K562 (cell line): ENCODE results near the gene NCCRP1. TPM values are rescaled to one million over a fixed set of nuclear protein-coding genes. Genes with fewer than 3 reads are reported as not detected.

Experiments
- ATAC-seq: fragments of 200-7000 bp; cut with Tn5 transposase; 3 replicates; pipeline ENCODE4 v1.9.1; 2020; ENCODE audit warnings: moderate library complexity
- BruUV-seq: library from RNA; stranded (reverse); fragments of 400-500 nt; replicated peaks from 2 replicates; lab custom pipeline; 2021; lab: Mats Ljungman, UMichigan
- CTCF ChIA-PET: fragments of 300-600 bp; formaldehyde crosslinking; extraction: SDS; loops from one replicate; lab custom pipeline; 2021; ENCODE audit warnings: low intra/inter-chr PET ratio; lab: Yijun Ruan, JAX
- POLR2A ChIA-PET: fragments of 300-600, 350-650 bp; sonication (Branson Sonifier 250); formaldehyde crosslinking; extraction: SDS; loops from one replicate; lab custom pipeline; 2021; ENCODE audit warnings: antibody characterized with exemption, inconsistent platforms; lab: Yijun Ruan, JAX
- DNase-seq, 4 experiments: peaks; one replicate each; pipeline versions ENCODE4 v3.0.0 to v3.0.0-alpha.2; 2011 to 2018; ENCODE audit warnings: low spot score in 3 of 4, mixed read lengths in 3 of 4; ENCODE audit errors: extremely low read depth in 1 of 4
- FAIRE-seq: peaks from 2 replicates; lab custom pipeline; 2011; peaks lifted over from hg19 to GRCh38; lab: Jason Lieb, UNC
- H2AFZ ChIP-seq: 2 replicates; pipeline ENCODE4 v1.6.0; 2011; ENCODE audit warnings: low read depth, low read length, control low read depth, inconsistent platforms
- H3K27ac ChIP-seq: fragments of 200-600 bp; 3 replicates; pipeline ENCODE4 v1.8.0; 2011; ENCODE audit warnings: low read depth, mild to moderate bottlenecking, control low read depth, inconsistent platforms, low read length, moderate library complexity, mixed read lengths; ENCODE audit errors: extremely low read depth
- H3K27me3 ChIP-seq, 2 experiments: fragments of 300-600 bp in 1 of 2; 2 replicates in 1 of 2; 3 replicates in 1 of 2; pipeline versions ENCODE4 v1.6.0 to v1.8.0; 2011; ENCODE audit warnings: inconsistent platforms in 2 of 2, low read length in 2 of 2, mild to moderate bottlenecking in 1 of 2, mixed read lengths in 1 of 2, moderate library complexity in 1 of 2; ENCODE audit not compliant: control insufficient read depth in 2 of 2, insufficient read depth in 2 of 2
- H3K36me3 ChIP-seq: fragments of 300-600 bp; 3 replicates; pipeline ENCODE4 v1.8.0; 2011; ENCODE audit warnings: mild to moderate bottlenecking, low read length, inconsistent platforms; ENCODE audit not compliant: control insufficient read depth, insufficient read depth
- H3K4me1 ChIP-seq, 2 experiments: fragments of 200-600 bp in 1 of 2; replicated peaks in 1 of 2; 2 replicates in 1 of 2; 3 replicates in 1 of 2; pipeline versions ENCODE4 v1.5.1 to v1.8.0; 2011; ENCODE audit warnings: inconsistent platforms in 2 of 2, low read length in 2 of 2, mild to moderate bottlenecking in 1 of 2, mixed read lengths in 1 of 2, moderate library complexity in 1 of 2; ENCODE audit not compliant: control insufficient read depth in 2 of 2, insufficient read depth in 2 of 2
- H3K4me2 ChIP-seq: 2 replicates; pipeline ENCODE4 v1.6.1; 2011; ENCODE audit warnings: low read length, control low read depth, inconsistent platforms, mixed read lengths; ENCODE audit not compliant: insufficient read depth
- H3K4me3 ChIP-seq: fragments of 200-600 bp; sonication (generic), shearing (Covaris generic); 2 replicates; pipeline ENCODE4 v1.5.1; 2016; ENCODE audit warnings: control low read depth, inconsistent platforms
- H3K79me2 ChIP-seq: fragments of 200-600 bp; 3 replicates; pipeline ENCODE4 v1.8.0; 2011; ENCODE audit warnings: low read length, inconsistent platforms; ENCODE audit not compliant: control insufficient read depth, insufficient read depth
- H3K9ac ChIP-seq, 2 experiments: 2 replicates each; pipeline versions ENCODE4 v1.6.0 to v1.6.1; 2011; ENCODE audit warnings: low read depth in 2 of 2, low read length in 2 of 2, control low read depth in 1 of 2, inconsistent platforms in 1 of 2, mild to moderate bottlenecking in 1 of 2, mixed read lengths in 1 of 2; ENCODE audit not compliant: insufficient read depth in 1 of 2
- H3K9me1 ChIP-seq: one replicate; pipeline ENCODE4 v1.6.0; 2011; ENCODE audit warnings: inconsistent platforms, mild to moderate bottlenecking, low read length, moderate library complexity; ENCODE audit not compliant: control insufficient read depth, insufficient read depth
- H3K9me3 ChIP-seq: replicated peaks from 2 replicates; pipeline ENCODE4 v1.5.1; 2011; ENCODE audit warnings: low read depth, low read length, inconsistent platforms; ENCODE audit not compliant: control insufficient read depth, insufficient read depth
- H4K20me1 ChIP-seq: replicated peaks from 2 replicates; pipeline ENCODE4 v1.6.1; 2011; ENCODE audit warnings: low read length, inconsistent platforms, mixed read lengths; ENCODE audit not compliant: control insufficient read depth, insufficient read depth
- CBX1 ChIP-seq: sonication (generic); IDR thresholded peaks from 2 replicates; pipeline ENCODE4 v1.6.1; 2016; ENCODE audit warnings: antibody characterized with exemption, low read depth, mild to moderate bottlenecking
- CXXC5 ChIP-seq: fragments of 250-450 bp; sonication (Bioruptor Pico); IDR thresholded peaks from 2 replicates; pipeline ENCODE4 v1.8.0; 2022; ENCODE audit warnings: inconsistent platforms, mild to moderate bottlenecking, moderate library complexity
- KDM2B ChIP-seq: fragments of 250-450 bp; sonication (Bioruptor Pico); IDR thresholded peaks from 2 replicates; pipeline ENCODE4 v1.8.0; 2021; ENCODE audit warnings: mild to moderate bottlenecking, moderate library complexity
- KLF13 ChIP-seq: fragments of 450-650 bp; IDR thresholded peaks from 2 replicates; pipeline ENCODE4 v1.6.1; 2016; ENCODE audit warnings: missing genetic modification characterization, low read depth, mild to moderate bottlenecking, missing compliant biosample characterization, moderate library complexity, borderline replicate concordance
- MBD1 ChIP-seq: fragments of 250-450 bp; sonication (Bioruptor Pico); IDR thresholded peaks from 2 replicates; pipeline ENCODE4 v1.8.0; 2022; ENCODE audit warnings: inconsistent platforms
- MEF2D ChIP-seq: conservative IDR thresholded peaks from 2 replicates; pipeline ENCODE4 v1.6.1; 2016; ENCODE audit warnings: low read depth, missing genetic modification characterization, missing compliant biosample characterization
- MTF1 ChIP-seq: fragments of 250-450 bp; sonication (Bioruptor Pico); IDR thresholded peaks from 2 replicates; pipeline ENCODE4 v1.9.0; 2021; ENCODE audit warnings: moderate library complexity, mild to moderate bottlenecking, inconsistent platforms, borderline replicate concordance
- NCOR1 ChIP-seq: fragments of 450-650 bp; IDR thresholded peaks from 2 replicates; pipeline ENCODE4 v1.6.1; 2016; ENCODE audit warnings: mild to moderate bottlenecking, moderate library complexity
- PHB ChIP-seq: fragments of 250-450 bp; sonication (Bioruptor Pico); IDR thresholded peaks from 2 replicates; pipeline ENCODE4 v1.5.0; 2021
- SNAPC5 ChIP-seq: fragments of 250-450 bp; sonication (Bioruptor Pico); IDR thresholded peaks from 2 replicates; pipeline ENCODE4 v1.8.0; 2021; ENCODE audit warnings: moderate library complexity, mild to moderate bottlenecking, inconsistent platforms
- SREBF1 ChIP-seq: fragments of 150-350 bp; IDR thresholded peaks from 2 replicates; pipeline ENCODE4 v1.6.1; 2014; ENCODE audit warnings: antibody characterized with exemption, low read depth, low read length, borderline replicate concordance
- TEAD4 ChIP-seq, 2 experiments: sonication (generic) in 1 of 2; formaldehyde crosslinking in 1 of 2; IDR thresholded peaks; 2 replicates each; pipeline versions ENCODE4 v1.6.1 to v1.8.0; 2012 to 2022; ENCODE audit warnings: borderline replicate concordance in 1 of 2, inconsistent platforms in 1 of 2, low read length in 1 of 2, mild to moderate bottlenecking in 1 of 2, missing genetic modification reagents in 1 of 2
- TRIM25 ChIP-seq: fragments of 450-650 bp; IDR thresholded peaks from 2 replicates; pipeline ENCODE4 v1.7.0; 2016; ENCODE audit warnings: borderline replicate concordance
- ZBTB5 ChIP-seq: fragments of 450-650 bp; IDR thresholded peaks from 2 replicates; pipeline ENCODE4 v1.6.1; 2017; ENCODE audit warnings: antibody characterized with exemption
- ZNF431 ChIP-seq: sonication (generic); formaldehyde crosslinking; IDR thresholded peaks from 2 replicates; pipeline ENCODE4 v1.8.0; 2022; ENCODE audit warnings: mild to moderate bottlenecking, missing genetic modification reagents
- ZZZ3 ChIP-seq: fragments of 450-650 bp; IDR thresholded peaks from 2 replicates; pipeline ENCODE4 v1.6.1; 2016; ENCODE audit warnings: antibody characterized with exemption, mild to moderate bottlenecking, moderate library complexity
- WGBS: fragments of 100-300 bp; shearing (Covaris generic); methylation state at CpG from one replicate; pipeline ENCODE4 v1.1.6; 2016; ENCODE audit warnings: low coverage, mixed read lengths; ENCODE audit not compliant: insufficient coverage; ENCODE audit errors: missing lambda C conversion rate; 5-methylcytosine and 5-hydroxymethylcytosine counted together
- in situ Hi-C: fragments of 300-500 bp; cut with MboI; formaldehyde crosslinking; loops from 4 replicates; pipeline ENCODE4 v1.15.0; 2018; ENCODE audit warnings: inconsistent platforms, mixed read lengths
- intact Hi-C: fragments of 100-400 bp; cut with micrococcal nuclease; formaldehyde crosslinking; loops from 2 replicates; pipeline ENCODE4 v1.14.2; 2022
- polyA plus RNA-seq, 8 experiments: library from polyadenylated mRNA; depleted of rRNA in 4 of 8; stranded (reverse) in 5 of 8; unstranded in 3 of 8; fragments of >200 nt; fragmentation: Nextera tagmentation in 2 of 8; fragmentation: Illumina TruSeq in 1 of 8; extraction: Ambion mirVana in 2 of 8; extraction: Trizol in 1 of 8; gene quantifications; 2 replicates each; pipeline versions ENCODE4 v1.2.1 to v1.2.3, GENCODE V29; 2011 to 2014; ENCODE audit warnings: inconsistent platforms in 1 of 8, missing spikeins in 1 of 8
- total RNA-seq, 7 experiments: library from RNA; depleted of rRNA in 6 of 7; stranded (reverse); fragments of >200 nt in 6 of 7; fragmentation: Illumina TruSeq in 2 of 7; extraction: Trizol in 2 of 7; gene quantifications; 2 replicates each; pipeline versions ENCODE4 v1.2.1 to v1.2.3, GENCODE V29; 2011 to 2021; ENCODE audit warnings: low replicate concordance in 1 of 7

NCCRP1 gene
- total and polyA plus RNA-seq, 9 of the 15 experiments (the other 6 are each of a cell fraction or from before 2014, with no cell fraction given) = 0.05 TPM; not detected in 8

GRCh38 chr19:39154100-39154628, 42.6 kb upstream of the NCCRP1 start:
- H3K4me2 ChIP-seq = no peak overlapping the region
- H3K27ac ChIP-seq = 0 out of 3 replicates have a peak overlapping the region, but pooled peaks have one; percentile 4
- H3K9me3 ChIP-seq = no peaks in the 10 kb centered on the region
- POLR2A ChIA-PET = interaction anchor here (2.4 kb wide), 1 partner anchor 9 kb away, joined by 13 read pairs; no protein-coding TSS in a partner anchor
- ATAC-seq = no peak
- no peak overlapping the region for H2AFZ ChIP-seq
- in situ Hi-C loops (no loop called here), intact Hi-C loops (no loop called here)
- CTCF ChIA-PET = no interaction called here
- no peak for DNase-seq
- peaks cover 7% of the 10 kb centered on the region for H3K9me1 ChIP-seq
- peak overlapping the region in 1 of 2 experiments; percentile 54; a peak in 1 of 4 replicates for H3K9ac ChIP-seq
- peaks cover 43 to 67% of the 10 kb centered on the region in 2 experiments for H3K4me1 ChIP-seq
- peaks cover 5% of the 10 kb centered on the region; the same call in 1 of the 3 replicates for H3K36me3 ChIP-seq
- WGBS = 83% methylated on average over 13 of the region's 13 CpGs
- no TSS peak for BruUV-seq
- FAIRE-seq = no peak
- H3K4me3 ChIP-seq = no peak overlapping the region
- H4K20me1 ChIP-seq = peaks cover 19% of the 10 kb centered on the region
- H3K27me3 ChIP-seq = no peaks in the 10 kb centered on the region
- peaks cover 52% of the 10 kb centered on the region for H3K79me2 ChIP-seq
- TF ChIP-seq PHB (CRISPR knock-in tag) = no peak
- no peak for TF ChIP-seq CBX1
- no peak for TF ChIP-seq ZNF431 (CRISPR knock-in tag)
- TF ChIP-seq TRIM25 = no peak
- TF ChIP-seq ZBTB5 = no peak
- no peak for TF ChIP-seq MBD1 (CRISPR knock-in tag)
- TF ChIP-seq TEAD4 (IDR thresholded peaks at IDR 0.05; ENCODE audit: low read length) = no peak
- TF ChIP-seq TEAD4 (CRISPR knock-in tag; IDR thresholded peaks at IDR 0.05; ENCODE audit: borderline replicate concordance) = no peak
- TF ChIP-seq KLF13 (tag) = no peak
- no peak for TF ChIP-seq SNAPC5 (CRISPR knock-in tag)
- TF ChIP-seq CXXC5 (CRISPR knock-in tag) = no peak
- no peak for TF ChIP-seq MTF1
- TF ChIP-seq MEF2D (tag) = no peak
- no peak for TF ChIP-seq SREBF1
- no peak for TF ChIP-seq KDM2B (CRISPR knock-in tag)
- TF ChIP-seq ZZZ3 = no peak
- no peak for TF ChIP-seq NCOR1
